ENCODE data around the gene NRXN2. TPM values are rescaled to one million over a fixed set of nuclear protein-coding genes. Genes with fewer than 3 reads are reported as not detected.

The NRXN2 gene
- 10 to 100 TPM; 11.7 to 27.2 (median 24.9) TPM for polyA plus RNA-seq (ENCODE audit: insufficient read length in 4 of 4)

DNA sequence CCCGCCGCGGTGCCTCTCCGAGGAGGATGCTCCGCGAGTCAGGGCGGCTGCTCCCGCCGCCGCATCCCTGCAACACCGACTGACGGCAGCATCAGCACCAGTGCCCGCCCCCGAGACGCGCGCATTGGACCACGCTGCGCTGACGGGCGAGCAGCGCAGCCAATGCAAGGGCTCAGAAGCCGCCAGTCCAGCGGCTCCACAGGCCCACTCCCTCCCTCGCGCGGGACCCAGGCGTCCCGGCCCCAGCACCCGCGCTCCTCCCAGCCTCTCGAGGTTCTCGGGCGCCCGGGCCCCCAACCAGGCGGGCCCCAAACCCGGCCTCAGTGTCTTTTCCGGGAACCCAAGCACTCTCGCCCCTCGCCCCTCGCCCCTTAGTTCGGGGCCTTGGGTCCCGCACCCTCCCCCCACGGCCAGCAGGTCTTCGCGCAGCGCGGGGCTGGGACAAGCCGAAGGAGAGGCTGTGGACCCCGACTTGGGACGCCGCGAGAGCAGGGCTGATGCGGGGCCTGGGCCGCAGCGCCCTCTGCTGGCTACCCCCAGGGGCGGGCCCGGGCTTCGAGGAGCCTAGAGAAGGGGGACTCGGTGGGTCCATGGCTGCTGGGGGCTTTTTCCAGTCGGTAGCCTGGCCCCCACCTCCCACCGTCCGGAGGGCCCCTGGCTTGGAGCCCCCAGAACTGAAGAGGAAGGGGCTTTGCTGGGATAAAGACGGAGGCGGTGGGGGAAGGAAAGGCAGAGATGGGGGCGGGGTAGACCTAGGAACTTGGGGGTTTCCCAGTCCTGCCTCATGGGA, at the start of gene NRXN2:
Gene NRXN2, minus strand, starts transcription at position 81 of the 790 bp plus-strand sequence. CDS start 9,498 bp downstream, outside the sequence.
- DNase-seq (ENCODE audit: low read depth in 4 of 4, low spot score in 2 of 4), result no peak

DNA sequence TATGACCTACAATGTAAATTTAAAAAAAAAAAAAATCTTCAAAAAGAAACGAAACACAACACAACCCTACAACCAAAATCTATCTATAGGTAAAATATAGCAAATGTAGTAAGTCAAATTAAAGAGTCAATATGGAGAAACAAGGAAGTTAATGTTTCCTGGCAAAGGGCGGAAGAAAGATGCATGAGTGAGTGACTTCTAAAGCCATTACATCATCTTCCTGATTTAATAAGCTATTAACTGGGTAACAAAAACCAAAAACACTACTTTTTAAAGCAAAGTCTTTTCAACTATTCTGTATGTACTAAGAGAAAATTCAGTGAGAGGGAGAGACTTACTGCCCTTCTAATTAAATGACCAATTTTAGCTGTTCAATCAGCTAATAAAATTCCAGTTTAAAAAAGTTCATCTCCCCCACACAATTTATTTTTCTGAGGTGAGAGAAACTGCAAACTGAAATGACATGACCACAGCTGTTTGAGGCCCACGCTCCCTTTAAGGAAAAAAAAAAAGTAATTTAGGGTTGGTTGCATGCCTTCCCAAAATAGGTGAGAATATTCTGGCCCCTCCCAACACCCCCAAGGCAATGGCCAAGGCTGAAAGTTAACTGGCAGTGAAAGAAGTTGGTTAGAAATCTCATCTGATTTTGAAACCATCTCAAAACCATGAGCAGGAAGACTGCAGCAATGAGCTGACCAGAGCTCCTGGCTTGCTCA, 49.5 kb upstream of the NRXN2 start:
- no peak for DNase-seq (ENCODE audit: low read depth in 4 of 4, low spot score in 2 of 4)

DNA sequence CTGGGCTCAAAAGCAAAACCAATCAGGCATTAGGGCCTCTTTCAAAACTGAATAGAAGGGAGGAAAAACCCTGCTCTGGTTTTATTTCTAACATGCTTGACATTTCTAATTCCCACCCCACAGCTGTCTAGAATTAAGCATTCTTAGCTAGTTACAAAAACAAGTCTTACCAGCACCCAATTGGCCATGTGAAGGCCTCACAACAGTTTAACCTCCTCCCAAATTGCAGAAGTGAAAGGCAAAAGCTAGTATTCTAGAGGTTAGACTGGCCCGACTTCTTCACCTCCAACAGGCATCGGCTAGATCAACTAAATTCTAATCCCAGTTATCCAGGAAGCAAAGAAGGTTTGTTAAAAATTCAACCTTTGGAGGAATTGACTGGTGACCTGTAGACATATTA, 48.9 kb upstream of the NRXN2 start:
- DNase-seq (ENCODE audit: low read depth in 4 of 4, low spot score in 2 of 4), result no peak

DNA sequence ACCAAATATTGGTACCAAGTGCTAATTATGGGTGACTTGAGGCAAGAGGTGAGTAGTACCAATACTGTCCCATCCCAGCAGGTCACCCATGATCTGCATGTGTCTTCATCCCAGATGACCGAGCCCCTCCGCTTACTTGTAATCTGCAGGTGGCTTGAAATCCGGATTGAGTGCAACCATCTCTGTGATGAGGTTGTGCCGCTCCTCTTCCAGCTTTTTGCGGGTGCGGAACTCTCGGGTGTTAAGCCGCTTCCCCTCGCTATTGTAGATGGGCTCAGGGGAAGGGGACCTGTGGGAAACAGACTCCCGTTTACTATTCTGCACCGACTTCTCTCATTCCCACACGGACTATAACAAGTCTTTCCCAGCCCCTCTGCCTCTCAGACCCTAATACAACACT, 47.1 kb upstream of the NRXN2 start:
- no peak for DNase-seq (ENCODE audit: low read depth in 4 of 4, low spot score in 2 of 4)

DNA sequence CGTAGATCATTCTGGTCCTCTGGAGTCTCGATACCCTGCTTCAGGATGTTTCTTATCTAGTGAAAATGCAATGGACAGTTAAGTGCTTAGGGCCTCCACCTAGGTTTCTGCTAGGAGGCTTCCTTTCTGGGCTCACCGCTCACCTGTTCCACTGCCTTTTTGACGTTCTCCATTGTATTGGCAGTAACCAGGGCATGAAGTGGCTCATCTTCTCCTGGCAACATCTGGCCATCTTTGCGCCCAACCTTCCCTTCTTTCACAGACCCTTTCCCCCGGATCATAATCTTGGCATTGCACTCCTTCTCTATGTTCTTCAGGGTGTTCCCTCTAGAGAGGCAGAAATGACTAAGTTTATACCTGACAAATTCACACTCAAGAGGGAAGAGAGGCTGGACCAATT, 46.3 kb upstream of the NRXN2 start:
- no peak for DNase-seq (ENCODE audit: low read depth in 4 of 4, low spot score in 2 of 4)

DNA sequence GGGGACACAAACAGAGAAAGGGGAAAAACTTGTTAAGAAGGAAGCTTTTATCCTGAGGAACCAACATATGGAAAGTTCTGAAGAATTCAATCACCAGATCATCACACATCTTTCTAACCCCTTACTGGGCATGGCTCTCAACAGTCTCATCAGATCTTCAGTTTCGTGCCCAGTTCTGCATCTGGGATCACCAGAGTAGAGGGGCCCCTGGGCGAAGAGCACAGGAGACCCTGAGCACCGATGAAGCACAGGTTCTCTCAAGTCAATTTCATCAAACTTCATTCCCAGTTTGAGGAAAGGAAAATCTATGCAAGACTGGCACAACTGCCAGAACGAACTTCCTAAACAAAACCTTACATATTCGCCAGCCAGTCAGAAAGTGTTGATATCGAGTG, 45.3 kb upstream of the NRXN2 start:
- DNase-seq (ENCODE audit: low read depth in 4 of 4, low spot score in 2 of 4), result no peak

DNA sequence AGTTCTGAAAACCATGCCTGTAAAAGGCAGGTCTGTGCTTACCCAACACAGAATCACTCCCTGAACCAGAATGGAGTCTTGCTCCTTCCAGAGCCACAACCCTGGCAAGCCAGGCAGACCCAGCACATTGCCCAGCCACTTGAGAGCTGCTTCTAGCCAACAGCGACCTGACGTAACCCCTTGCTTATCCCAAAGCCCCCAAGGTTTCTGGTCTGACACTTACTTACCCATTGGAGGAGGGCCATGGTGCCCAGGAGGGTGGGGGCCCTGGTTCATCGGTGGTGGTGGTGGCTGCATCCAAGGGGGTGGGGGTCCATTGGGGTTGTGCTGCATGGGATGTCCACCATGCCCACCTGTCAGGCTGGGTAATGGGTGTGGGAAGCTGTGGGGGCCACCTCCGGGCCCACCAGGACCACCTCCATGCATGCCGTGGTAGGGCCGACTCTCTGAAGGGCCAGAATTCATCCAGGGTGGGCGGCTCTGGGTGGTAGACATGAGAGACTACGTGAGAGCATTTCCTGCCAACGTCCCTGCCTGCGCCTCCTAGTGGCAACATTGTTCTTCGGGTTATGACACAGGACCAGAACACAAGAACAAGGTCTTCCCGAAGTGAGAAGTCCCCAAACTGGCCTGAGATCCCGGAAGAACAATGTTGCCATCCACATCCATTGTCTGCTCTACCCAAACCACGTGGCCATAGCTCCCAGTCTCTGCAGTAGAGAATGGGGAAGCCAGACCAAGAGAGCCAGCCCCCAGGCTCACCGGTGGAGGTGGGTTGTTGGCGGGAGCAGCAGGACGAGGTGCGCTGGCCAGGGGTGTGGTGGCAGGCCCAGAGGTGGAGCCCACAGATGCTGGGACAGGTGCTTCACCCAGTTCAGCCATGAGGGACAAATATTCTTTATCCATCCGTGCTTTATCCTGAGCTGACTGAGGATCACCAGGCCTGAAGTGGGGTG, 44.6 kb upstream of the NRXN2 start:
- no peak for DNase-seq (ENCODE audit: low read depth in 4 of 4, low spot score in 2 of 4)

DNA sequence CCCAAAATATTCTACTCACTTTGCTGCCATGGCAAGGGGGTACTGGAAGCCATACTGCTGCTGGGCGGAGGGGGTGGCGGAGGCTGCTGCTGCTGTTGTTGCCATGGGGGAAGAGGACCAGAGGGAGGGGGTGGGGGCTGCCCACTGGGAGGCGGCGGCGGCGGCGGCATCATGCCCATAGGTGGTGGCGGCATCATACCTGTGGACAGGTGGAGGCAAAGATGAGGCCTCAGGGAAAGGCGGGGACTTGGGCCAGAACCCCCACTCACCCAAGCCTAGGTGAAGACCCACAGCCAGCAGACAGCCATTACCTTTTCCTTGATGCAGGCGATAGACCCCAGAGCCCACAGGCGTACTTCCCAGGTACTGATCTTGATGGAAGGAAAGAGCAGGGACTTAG, 43.9 kb upstream of the NRXN2 start:
- no peak for DNase-seq (ENCODE audit: low read depth in 4 of 4, low spot score in 2 of 4)

DNA sequence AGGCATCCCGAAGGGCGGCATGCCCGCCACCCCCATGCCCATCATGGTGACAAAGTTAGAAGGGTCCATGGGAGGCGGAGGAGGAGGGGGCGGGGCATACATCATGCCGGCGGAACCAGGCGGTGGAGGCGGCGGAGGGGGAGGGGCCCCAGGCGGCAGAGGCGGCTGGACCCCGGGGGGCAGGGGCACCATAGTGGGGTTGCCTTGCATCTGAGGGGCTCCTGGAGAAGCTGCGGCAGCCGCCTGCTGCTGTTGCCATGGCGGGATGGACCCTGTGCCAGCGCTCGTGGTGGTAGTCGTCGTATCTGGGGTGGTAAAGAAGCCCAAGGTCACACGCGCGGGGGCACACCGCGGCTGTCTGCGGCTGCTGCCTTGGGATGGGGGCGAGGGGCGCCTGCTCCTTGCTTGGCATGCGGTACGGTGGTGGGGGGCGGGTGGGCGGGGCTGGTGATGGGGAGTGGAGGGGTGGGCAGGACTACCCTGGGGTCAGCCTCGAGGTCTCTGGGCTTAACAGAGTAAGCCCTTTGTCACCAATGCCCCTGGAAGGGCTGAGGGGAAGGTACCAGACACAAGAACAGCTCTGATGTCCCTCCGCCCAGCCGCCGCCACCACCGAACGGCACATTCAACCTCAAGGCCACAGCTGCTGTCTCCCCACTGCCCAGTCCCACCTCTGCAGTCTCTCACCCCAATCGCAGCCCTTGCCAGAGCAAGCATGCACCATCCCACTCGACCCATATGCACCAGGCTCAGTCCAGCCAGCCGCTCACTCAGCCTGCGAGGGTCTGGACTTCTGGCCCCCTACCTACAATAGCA, 43.1 kb upstream of the NRXN2 start:
- no peak for DNase-seq (ENCODE audit: low read depth in 4 of 4, low spot score in 2 of 4)

DNA sequence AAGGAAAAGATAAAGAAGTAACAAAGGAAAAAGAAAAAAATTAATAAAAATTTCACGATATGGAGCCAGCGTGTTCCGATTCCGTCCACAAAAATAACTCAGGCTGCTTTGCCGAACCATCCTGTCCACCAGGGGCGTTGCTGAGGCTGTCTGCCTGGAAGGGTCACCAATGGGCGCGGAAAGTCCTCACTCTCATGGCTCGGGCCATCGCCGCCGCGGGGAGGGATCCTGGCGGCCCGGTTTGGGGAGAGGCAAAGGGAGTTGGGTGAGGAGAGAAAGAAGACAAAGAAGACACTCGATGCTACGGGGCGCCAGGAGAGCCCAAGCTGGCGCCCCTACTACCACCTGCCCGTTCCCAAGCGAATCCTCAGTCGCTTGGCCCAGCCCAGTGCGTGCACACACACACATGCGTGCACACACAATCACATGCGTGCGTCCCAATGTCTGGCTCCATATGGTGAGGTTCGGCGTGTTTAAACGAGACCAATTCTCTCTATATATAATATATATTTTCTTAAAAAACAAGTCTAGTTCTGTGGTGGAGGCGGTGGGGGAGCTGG, 42.4 kb upstream of the NRXN2 start:
- no peak for DNase-seq (ENCODE audit: low read depth in 4 of 4, low spot score in 2 of 4)

DNA sequence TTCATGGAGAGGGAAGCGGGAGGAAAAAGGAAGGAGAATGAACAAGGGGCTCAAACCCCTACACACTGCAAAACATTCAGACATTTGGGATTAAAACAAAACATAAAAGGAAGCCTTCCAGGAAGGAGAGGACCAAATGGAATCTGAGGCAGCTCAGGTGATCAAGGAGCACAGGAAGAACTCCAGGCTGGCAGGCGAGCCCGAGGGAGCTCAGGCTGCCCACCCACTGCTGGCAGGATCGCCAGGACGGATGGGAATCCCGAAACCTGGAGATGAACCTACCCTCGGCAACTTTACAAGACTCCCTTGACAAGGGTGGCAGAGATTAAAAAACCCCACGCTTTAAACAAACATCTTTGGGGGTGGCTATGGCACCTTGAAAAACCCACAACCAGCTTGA, 41.8 kb upstream of the NRXN2 start:
- no peak for DNase-seq (ENCODE audit: low read depth in 4 of 4, low spot score in 2 of 4)

DNA sequence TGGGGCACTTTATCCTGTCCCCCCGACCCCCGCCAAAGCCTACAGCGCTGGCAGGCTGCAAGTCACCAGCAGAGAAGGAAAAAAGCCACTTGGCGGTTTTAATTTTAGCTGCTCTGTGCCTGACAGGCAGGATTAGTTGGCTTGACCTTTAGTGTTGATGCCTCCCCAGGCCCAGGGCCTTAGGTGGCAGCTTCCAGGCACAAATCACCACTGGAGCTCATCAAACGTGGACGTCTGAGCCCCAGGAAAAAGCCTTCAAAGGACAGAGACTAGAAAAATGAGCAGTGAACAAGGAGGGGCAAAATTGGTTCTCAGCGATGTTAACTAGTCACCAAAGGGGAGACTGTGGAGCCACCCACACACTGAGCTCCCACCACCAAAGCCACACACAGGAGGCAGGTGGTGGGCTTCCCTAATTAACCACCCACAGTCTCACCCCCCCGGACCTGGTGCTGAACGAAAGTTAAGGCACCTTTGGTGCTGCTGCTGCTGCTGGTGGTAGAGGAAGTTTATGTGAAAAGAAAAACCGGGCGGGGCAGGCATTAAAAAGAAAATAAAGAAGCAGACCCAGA, 41.1 kb upstream of the NRXN2 start:
- no peak for DNase-seq (ENCODE audit: low read depth in 4 of 4, low spot score in 2 of 4)

DNA sequence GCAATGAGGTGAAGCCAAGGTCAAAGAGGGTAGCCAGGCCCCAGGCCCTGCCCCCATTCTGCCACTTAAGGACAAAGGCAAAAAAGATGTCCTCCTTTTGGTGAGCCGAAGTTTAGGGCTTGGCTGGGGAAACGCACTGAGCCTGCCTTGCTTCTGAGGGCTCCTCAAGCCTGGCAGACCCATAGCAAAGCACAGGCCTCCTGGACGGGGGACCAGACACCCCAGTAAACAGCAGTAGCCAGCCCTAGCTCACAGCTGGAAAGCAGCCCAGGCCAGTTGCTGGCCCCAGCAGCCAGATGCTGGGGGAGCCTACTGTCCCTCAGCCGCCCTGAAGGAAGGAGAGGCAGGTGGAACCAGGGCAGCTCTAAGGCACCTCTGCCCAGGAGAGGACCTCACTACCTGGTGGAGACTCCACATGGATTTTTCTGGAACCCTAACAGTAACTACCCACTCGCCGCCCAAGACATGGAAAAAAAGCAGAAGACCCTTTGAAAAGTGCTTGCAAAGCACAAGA, 40.6 kb upstream of the NRXN2 start:
- DNase-seq (ENCODE audit: low read depth in 4 of 4, low spot score in 2 of 4), result no peak

DNA sequence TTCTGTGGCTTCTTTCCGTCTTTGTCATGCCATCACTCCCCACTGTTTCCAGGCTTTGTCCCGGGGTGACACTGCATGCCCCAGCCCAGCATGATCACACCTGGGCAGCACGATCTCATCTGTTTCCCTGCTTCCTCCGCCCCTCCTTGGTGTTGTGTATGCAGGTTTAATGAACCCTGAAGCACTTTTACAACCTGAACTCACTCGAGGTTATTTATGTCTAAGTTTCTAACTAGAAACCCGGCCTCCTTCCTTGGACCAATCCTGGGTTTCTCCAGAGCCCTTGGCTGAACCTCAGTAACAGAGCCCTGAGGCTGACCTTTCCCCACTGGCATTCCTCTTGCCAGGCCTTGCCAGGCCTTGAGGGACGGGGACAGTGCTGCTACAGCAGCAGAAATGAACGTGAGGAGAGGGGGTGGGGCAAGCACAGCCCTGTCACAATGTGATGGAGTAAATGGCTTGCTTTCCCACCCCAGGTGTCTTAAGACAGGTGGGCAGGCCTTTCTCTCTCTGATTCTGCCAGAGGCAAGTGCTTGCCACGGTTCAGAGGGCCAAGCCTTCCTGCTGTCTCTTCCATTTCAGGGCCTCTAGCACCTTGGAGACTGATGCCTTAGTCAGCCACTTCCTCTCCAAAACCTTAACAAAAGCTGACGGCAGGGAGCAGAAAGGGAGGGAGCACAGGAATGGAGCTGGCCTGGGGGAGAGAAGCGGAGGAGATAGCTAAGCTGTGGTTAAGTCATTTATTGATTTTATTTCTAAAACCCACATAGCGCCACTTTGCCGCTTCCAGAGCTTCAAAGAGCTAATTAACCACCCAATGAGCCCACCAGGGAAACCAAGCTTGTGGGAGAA, 39.9 kb upstream of the NRXN2 start:
- peak in 1 of 4 donors; percentile 82 for DNase-seq (ENCODE audit: low read depth in 4 of 4, low spot score in 2 of 4)

DNA sequence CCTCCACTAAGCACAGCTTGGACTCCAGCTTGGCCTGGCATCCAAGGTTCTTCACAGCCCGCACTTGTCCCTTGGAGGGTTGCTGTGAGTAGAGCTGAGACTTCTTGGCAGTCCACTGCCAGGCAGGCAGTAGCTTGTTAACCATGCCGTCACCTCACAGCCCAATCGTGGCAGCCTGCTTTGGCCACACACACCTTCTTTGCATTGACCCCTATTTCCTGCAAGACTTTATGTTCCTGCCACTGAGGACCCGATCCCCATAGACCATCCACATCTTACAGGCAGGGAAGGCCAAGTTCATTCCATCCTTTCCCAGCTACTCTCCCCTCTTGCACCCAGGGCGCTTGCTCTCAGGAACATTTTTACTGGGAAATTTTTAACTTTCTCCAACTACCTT, 39.3 kb upstream of the NRXN2 start:
- DNase-seq (ENCODE audit: low read depth in 4 of 4, low spot score in 2 of 4), result no peak

DNA sequence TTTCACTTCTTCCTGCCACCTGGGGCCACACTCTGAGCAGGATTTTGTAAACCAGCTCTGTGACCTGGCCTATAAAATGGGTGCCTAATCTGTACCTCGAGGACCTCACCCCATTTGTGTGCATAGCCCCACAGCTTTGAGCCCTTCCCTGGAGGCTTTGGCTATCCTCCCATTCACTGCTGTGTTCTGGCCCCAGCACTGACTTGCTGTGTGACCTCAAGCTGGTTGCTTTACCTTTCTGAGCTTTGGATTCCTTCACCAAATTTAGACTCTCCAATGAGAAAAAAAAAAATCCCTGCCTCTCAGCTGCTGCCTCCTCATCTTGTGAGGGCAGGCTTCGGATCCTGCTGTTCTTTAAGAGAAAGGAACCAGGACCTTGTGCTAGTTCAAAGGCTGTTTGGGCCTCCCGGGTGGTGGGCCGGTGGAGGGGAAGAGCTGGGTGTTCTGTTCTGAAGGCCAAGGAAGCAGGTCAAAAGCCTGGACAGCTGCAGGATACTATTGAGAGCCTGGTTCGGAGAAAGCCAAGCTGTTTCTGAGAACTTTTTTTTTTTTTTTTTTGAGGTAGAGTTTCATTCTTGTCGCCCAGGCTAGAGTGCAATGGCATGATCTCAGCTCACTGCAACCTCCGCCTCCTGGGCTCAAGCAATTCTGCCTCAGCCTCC, 37.9 kb upstream of the NRXN2 start:
- no peak for DNase-seq (ENCODE audit: low read depth in 4 of 4, low spot score in 2 of 4)
